Lower leg skin (tissue), 4 donors: ENCODE results near the gene CTBP1. TPM values are rescaled to one million over a fixed set of nuclear protein-coding genes. Genes with fewer than 3 reads are reported as not detected.
A peak's percentile ranks its signal among the peaks of the same experiment; 100 is the strongest.

Experiments
- DNase-seq, 2 donors: peaks; one replicate each; pipeline ENCODE4 v3.0.0-alpha.2; 2019; ENCODE audit warnings: low spot score in 2 of 2
- H3K4me3 ChIP-seq: fragments of 200-600 bp; sonication (generic); 2 replicates; pipeline ENCODE4 v1.5.1; 2017; ENCODE audit warnings: mild to moderate bottlenecking, low read depth; ENCODE audit not compliant: poor library complexity, severe bottlenecking
- CTCF ChIP-seq, 3 donors: fragments of 450-650 bp; IDR thresholded peaks; one replicate each; pipeline ENCODE4 v1.5.1; 2016; ENCODE audit warnings: antibody characterized with exemption in 3 of 3, mild to moderate bottlenecking in 3 of 3, moderate library complexity in 2 of 3
- POLR2A ChIP-seq, 2 donors: fragments of 450-650 bp; IDR thresholded peaks; one replicate each; pipeline ENCODE4 v1.6.1; 2016 to 2017; ENCODE audit warnings: antibody characterized with exemption in 2 of 2, mild to moderate bottlenecking in 1 of 2, moderate library complexity in 1 of 2
- WGBS, 2 donors: methylation state at CpG; one replicate each; pipeline ENCODE4 v1.1.5; 2018; 5-methylcytosine and 5-hydroxymethylcytosine counted together
- intact Hi-C: fragments of 100-400 bp; cut with DNase I; formaldehyde crosslinking; loops from one replicate; pipeline ENCODE4 v1.15.0; 2023; ENCODE audit warnings: low total_unique reads
- total RNA-seq, 4 donors: library from RNA; depleted of rRNA; stranded (reverse); fragments of >200 nt; gene quantifications; one replicate each; pipeline ENCODE4 v1.1.0, GENCODE V29; 2016

Gene CTBP1
- total RNA-seq, 4 donors from 2014 or later = 124 to 195 (median 148) TPM

DNA sequence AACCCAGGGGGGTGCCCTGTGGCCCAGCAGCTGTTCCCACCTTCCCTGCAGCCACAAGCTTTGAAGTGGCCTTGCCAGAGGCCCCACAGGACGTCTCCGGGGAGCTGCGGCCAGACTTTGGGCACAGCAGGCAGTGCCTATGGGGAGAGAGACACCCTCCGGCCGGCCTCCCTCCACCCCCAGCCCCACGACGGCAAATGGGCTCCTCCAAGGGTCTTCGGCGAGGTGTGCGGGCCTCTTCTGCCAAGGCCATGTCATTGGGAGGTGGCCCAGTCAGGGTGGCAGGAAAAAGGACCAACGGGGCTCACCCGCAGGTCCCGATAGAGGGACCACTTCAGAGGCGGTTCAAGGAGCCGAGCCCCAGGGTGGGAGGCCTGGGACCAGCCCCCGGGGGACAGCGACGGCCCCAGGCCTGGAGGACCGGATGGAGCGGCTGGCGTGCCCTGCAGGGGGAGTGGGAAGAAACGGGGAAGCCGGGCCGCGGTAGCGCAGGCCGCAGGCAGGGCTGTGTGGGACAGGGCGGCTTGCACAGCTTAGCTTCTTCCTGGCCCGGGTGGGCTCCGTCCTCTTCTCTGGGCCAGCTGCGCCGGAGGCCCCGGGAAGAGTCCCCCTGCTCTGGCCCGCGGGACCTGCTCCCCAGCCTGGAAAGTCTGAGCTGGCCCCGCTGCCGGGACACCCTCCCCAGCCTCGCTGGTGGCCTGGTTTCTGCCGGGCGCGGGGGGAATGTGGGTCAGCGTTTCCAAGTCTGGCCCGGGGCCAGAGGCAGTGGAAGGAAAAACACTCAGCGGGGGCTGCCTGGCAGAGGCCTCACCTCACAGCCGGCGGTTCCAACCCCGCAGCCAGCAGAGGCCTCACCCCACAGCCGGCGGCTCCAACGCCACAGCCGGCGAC lies 54.7 kb downstream of the CTBP1 start:
- peak in 1 of 2 donors; percentile 90 for DNase-seq
- 80 to 81% methylated on average over 46 to 52 of the region's 52 CpGs for WGBS, 2 donors
- intact Hi-C loops = no loop called here

DNA sequence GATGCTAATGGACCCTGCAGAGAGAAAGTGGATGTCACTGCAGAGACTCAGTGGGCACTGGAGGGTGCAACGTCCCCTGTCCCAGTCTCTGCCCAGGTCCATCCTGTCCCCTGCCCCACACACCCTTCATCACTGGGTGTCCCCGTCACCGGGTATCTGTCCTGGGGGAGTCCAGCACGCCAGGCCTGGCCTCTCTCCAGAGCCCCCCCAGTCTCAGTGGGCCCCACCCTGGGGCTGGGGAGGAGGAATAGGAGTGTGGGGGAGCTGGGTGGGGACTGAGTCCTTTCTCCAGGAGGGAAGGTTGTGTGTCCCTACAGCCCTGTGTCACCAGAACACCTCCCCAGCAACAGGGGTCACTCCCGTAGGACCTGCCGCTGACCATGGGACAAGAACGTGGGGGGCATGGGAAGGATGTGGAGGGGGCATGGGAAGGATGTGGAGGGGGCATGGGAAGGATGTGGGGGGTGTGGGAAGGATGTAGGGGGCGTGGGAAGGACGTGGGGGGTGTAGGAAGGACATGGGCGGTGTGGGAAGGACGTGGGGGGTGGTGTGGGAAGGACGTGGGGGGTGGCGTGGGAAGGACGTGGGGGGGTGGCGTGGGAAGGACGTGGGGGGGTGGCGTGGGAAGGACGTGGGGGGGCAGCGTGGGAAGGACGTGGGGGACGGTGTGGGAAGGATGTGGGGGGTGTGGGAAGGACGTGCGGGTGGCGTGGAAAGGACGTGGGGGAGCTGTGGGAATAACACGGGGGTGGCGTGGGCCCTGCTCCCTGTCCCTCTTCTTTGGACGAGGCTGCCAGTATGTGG lies 55.5 kb downstream of the CTBP1 start:
- intact Hi-C loops = no loop called here
- WGBS, 2 donors = 55 to 57% methylated on average over 18 to 26 of the region's 28 CpGs
- DNase-seq = peak in 1 of 2 donors; percentile 85
- H3K4me3 ChIP-seq = no peak overlapping the region
- TF ChIP-seq CTCF (IDR thresholded peaks at IDR 0.05) (no peak), POLR2A (IDR thresholded peaks at IDR 0.05) (no peak)

More for the DNA sequence above, 54.7 kb downstream of the CTBP1 start:
- no peak overlapping the region for H3K4me3 ChIP-seq
- TF ChIP-seq POLR2A (IDR thresholded peaks at IDR 0.05) = no peak
- no peak for TF ChIP-seq CTCF (IDR thresholded peaks at IDR 0.05)

DNA sequence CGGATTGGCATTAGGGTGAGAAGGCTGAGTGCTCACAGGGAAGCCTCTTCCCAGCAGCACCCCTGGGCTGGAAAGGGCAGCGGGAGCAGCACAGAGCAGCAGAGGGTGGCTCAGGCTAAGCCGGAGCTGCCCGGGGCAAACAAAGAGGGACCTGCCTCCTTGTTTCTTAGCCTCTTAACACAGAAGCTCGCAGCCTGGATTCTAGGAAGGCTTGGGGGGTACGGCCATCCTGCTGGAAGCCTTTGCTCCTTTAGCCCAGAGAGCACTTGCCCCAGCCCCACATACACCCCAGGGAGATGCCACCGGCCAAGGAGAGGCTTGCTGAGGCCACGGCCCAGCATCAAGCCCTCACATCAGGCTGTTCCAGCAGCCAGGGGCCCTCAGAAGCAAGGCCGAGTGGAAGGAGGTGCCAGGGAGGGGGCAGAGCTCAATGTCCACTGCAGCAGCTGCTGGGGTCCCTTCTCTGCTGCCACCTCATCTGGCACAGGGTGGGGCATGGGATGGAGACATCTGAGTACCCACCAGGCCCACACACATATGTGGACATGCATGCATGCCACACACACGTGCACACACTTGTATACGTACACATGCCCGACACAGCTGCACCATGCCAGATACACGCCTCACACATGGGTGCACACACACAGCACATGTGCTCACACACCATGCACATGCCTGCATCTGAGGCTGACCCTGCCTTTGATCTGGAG lies 56.3 kb downstream of the CTBP1 start:
- intact Hi-C loops = no loop called here
- peak in 1 of 2 donors; percentile 86 for DNase-seq
- 30 to 46% methylated on average over 11 to 13 of the region's 13 CpGs for WGBS, 2 donors
- no peak overlapping the region for H3K4me3 ChIP-seq
- TF ChIP-seq CTCF (IDR thresholded peaks at IDR 0.05) = no peak
- TF ChIP-seq POLR2A (IDR thresholded peaks at IDR 0.05) = no peak

DNA sequence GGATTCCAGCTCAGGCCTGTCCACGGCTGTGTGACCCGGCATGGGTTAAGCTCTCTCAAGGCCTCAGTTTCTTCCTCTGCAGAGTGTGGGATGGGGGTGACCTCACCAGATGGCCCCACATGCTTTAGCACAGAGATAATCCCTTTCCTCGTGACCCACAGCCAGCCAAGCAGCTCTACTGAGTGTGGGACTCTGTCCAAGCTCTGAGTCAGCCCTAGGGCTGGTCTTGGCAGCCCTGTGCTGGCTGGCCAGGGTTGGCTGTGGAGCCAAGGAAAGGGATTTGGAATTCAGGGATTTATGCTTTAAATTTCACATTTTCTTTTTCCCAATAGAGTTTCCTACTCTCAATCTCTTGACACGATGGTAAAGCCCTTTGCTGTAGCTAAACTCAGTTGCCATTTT lies 56.8 kb downstream of the CTBP1 start:
- WGBS, 2 donors = 19 to 21% methylated on average over 4 of the region's 4 CpGs
- intact Hi-C loops = no loop called here
- H3K4me3 ChIP-seq = no peak overlapping the region
- DNase-seq = peak; percentile 89 to 96
- TF ChIP-seq POLR2A (IDR thresholded peaks at IDR 0.05) (no peak), CTCF (IDR thresholded peaks at IDR 0.05) (no peak)

- intact Hi-C loops = no loop called here
- H3K4me3 ChIP-seq = no peak overlapping the region
- peak in 1 of 2 donors; percentile 85 for DNase-seq
- 43 to 71% methylated on average over 5 of the region's 5 CpGs for WGBS, 2 donors
- no peak for TF ChIP-seq POLR2A (IDR thresholded peaks at IDR 0.05)
- no peak for TF ChIP-seq CTCF (IDR thresholded peaks at IDR 0.05)
Measured at GRCh38 chr4:1191621-1192020, 57.3 kb downstream of the CTBP1 start.
